ENCODE results near the gene NDE1. TPM values are rescaled to one million over a fixed set of nuclear protein-coding genes. Genes with fewer than 3 reads are reported as not detected.
"Not testable (repeated sequence)": the region's sequence is repeated elsewhere in the genome, so short reads cannot be mapped to it uniquely, and the experiment has no call there.

The NDE1 gene
- total and polyA plus RNA-seq, 2 donors (not counting 1 experiment from before 2014, with no cell fraction given), result 23.8 to 24.0 TPM

GRCh38 chr16:15605839-15606517 is 44.1 kb upstream of the NDE1 start:
- Histone ChIP-seq H3K27ac (ENCODE audit: insufficient read depth, low read length) (no peak overlapping the region), H3K4me3 (replicated peaks in 1 of 4; ENCODE audit: control extremely low read depth in 1 of 4, insufficient read depth in 1 of 4, low read depth in 3 of 4, low read length in 4 of 4) (no peak overlapping the region), H3K79me2 (ENCODE audit: control insufficient read depth, insufficient read depth, low read length) (no peaks in the 10 kb centered on the region), H4K20me1 (ENCODE audit: control insufficient read depth, extremely low read depth, insufficient read depth, low read length) (no peaks in the 10 kb centered on the region), H3K4me1 (ENCODE audit: control insufficient read depth, extremely low read depth, insufficient read depth, low read length) (peaks cover 3% of the 10 kb centered on the region), H3K9me3 (ENCODE audit: control insufficient read depth, insufficient read depth, low read depth, low read length) (no peaks in the 10 kb centered on the region), H3K27me3 (ENCODE audit: control insufficient read depth, insufficient read depth, low read length) (no peaks in the 10 kb centered on the region), H2AFZ (ENCODE audit: low read length) (no peak overlapping the region), H3K4me2 (ENCODE audit: extremely low read depth, insufficient read depth, low read length) (no peak overlapping the region), H3K36me3 (ENCODE audit: control insufficient read depth, insufficient read depth, low read length) (peaks cover 7% of the 10 kb centered on the region), H3K9ac (ENCODE audit: insufficient read depth, low read length) (no peak overlapping the region)
- TF ChIP-seq, protein P1, sequence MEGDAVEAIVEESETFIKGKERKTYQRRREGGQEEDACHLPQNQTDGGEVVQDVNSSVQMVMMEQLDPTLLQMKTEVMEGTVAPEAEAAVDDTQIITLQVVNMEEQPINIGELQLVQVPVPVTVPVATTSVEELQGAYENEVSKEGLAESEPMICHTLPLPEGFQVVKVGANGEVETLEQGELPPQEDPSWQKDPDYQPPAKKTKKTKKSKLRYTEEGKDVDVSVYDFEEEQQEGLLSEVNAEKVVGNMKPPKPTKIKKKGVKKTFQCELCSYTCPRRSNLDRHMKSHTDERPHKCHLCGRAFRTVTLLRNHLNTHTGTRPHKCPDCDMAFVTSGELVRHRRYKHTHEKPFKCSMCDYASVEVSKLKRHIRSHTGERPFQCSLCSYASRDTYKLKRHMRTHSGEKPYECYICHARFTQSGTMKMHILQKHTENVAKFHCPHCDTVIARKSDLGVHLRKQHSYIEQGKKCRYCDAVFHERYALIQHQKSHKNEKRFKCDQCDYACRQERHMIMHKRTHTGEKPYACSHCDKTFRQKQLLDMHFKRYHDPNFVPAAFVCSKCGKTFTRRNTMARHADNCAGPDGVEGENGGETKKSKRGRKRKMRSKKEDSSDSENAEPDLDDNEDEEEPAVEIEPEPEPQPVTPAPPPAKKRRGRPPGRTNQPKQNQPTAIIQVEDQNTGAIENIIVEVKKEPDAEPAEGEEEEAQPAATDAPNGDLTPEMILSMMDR (conservative IDR thresholded peaks at IDR 0.05 in 1 of 2, IDR thresholded peaks at IDR 0.05 in 1 of 2; ENCODE audit: low read depth in 1 of 2, low read length in 2 of 2), result no peak
- TF ChIP-seq EZH2 (IDR thresholded peaks at IDR 0.05; ENCODE audit: low read length, missing control alignments), result no peak
- DNase-seq (ENCODE audit: low read depth in 2 of 2), result no peak

DNA sequence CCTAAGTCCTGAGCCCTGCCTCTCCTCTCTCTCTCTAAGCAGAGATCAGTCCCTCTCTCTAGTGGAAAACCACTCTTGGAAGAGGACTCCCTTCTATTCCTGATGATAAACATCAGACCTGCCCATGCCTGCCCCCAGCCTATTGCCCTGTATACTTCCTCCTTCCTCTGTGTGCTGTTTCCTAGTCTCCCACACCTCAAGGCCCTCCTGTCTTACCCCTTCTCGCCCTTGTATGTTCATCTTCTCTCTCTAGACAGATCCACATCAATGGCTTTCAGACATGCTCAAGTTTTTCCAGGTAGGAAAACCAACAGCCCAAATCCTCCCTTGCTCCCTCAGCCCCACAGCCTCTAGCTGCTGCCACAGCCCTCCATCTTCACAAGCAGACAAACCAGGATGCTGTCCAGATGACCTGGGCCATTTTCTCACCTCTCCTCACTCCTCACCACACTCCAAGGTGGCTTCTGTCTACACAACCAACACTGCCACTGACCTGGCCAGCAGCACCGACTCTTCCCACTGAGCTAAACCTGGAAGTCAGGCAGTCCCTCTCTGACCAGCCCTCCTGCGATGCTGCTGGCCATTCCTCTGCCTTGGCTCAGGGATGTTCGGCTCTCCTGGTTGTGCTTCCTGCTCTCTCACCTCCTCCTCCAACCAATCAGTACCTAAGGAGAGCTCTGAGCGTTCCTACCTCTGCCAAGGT is 43.4 kb upstream of the NDE1 start:
- no peaks in the 10 kb centered on the region for H3K9me3 ChIP-seq (ENCODE audit: control insufficient read depth, insufficient read depth, low read depth, low read length)
- TF ChIP-seq, protein P1 (conservative IDR thresholded peaks at IDR 0.05 in 1 of 2, IDR thresholded peaks at IDR 0.05 in 1 of 2; ENCODE audit: low read depth in 1 of 2, low read length in 2 of 2), result no peak
- no peak for TF ChIP-seq EZH2 (IDR thresholded peaks at IDR 0.05; ENCODE audit: low read length, missing control alignments)
- H2AFZ ChIP-seq (ENCODE audit: low read length), result no peak overlapping the region
- no peak overlapping the region for H3K9ac ChIP-seq (ENCODE audit: insufficient read depth, low read length)
- no peaks in the 10 kb centered on the region for H3K79me2 ChIP-seq (ENCODE audit: control insufficient read depth, insufficient read depth, low read length)
- no peak overlapping the region for H3K4me3 ChIP-seq (replicated peaks in 1 of 4; ENCODE audit: control extremely low read depth in 1 of 4, insufficient read depth in 1 of 4, low read depth in 3 of 4, low read length in 4 of 4)
- H3K36me3 ChIP-seq (ENCODE audit: control insufficient read depth, insufficient read depth, low read length), result peaks cover 6% of the 10 kb centered on the region
- peaks cover 3% of the 10 kb centered on the region for H3K4me1 ChIP-seq (ENCODE audit: control insufficient read depth, extremely low read depth, insufficient read depth, low read length)
- H3K27ac ChIP-seq (ENCODE audit: insufficient read depth, low read length), result no peak overlapping the region
- no peaks in the 10 kb centered on the region for H3K27me3 ChIP-seq (ENCODE audit: control insufficient read depth, insufficient read depth, low read length)
- H3K4me2 ChIP-seq (ENCODE audit: extremely low read depth, insufficient read depth, low read length), result no peak overlapping the region
- no peaks in the 10 kb centered on the region for H4K20me1 ChIP-seq (ENCODE audit: control insufficient read depth, extremely low read depth, insufficient read depth, low read length)
- no peak for DNase-seq (ENCODE audit: low read depth in 2 of 2)

- H3K4me3 ChIP-seq (replicated peaks in 1 of 4; ENCODE audit: control extremely low read depth in 1 of 4, insufficient read depth in 1 of 4, low read depth in 3 of 4, low read length in 4 of 4); H3K36me3 ChIP-seq (ENCODE audit: control insufficient read depth, insufficient read depth, low read length); DNase-seq (ENCODE audit: low read depth in 2 of 2); H3K9ac ChIP-seq (ENCODE audit: insufficient read depth, low read length); H3K27me3 ChIP-seq (ENCODE audit: control insufficient read depth, insufficient read depth, low read length); H3K79me2 ChIP-seq (ENCODE audit: control insufficient read depth, insufficient read depth, low read length); H3K27ac ChIP-seq (ENCODE audit: insufficient read depth, low read length); H2AFZ ChIP-seq (ENCODE audit: low read length); H3K4me1 ChIP-seq (ENCODE audit: control insufficient read depth, extremely low read depth, insufficient read depth, low read length); H4K20me1 ChIP-seq (ENCODE audit: control insufficient read depth, extremely low read depth, insufficient read depth, low read length); H3K9me3 ChIP-seq (ENCODE audit: control insufficient read depth, insufficient read depth, low read depth, low read length): not testable (repeated sequence)
- peak overlapping the region; percentile 3 for H3K4me2 ChIP-seq (ENCODE audit: extremely low read depth, insufficient read depth, low read length)
Observed at GRCh38 chr16:15607221-15607699, 42.8 kb upstream of the NDE1 start.

All from fibroblast of lung (primary cell).